HepG2 (cell line): ENCODE data around the gene ZSCAN26. TPM values are rescaled to one million over a fixed set of nuclear protein-coding genes. Genes with fewer than 3 reads are reported as not detected.
A peak's percentile ranks its signal among the peaks of the same experiment; 100 is the strongest.

ENCODE experiments used
- FOXA1 ChIP-seq, 2 experiments: fragments of 450-650 bp in 1 of 2; sonication (generic) in 1 of 2; formaldehyde crosslinking in 1 of 2; IDR thresholded peaks; 2 replicates each; pipeline versions ENCODE4 v1.4.0 to v1.6.1; 2016 to 2020; ENCODE audit warnings: missing genetic modification reagents in 1 of 2
- FOXJ3 ChIP-seq: sonication (generic); formaldehyde crosslinking; IDR thresholded peaks from 2 replicates; pipeline ENCODE4 v1.4.0; 2020; ENCODE audit warnings: missing genetic modification reagents, mild to moderate bottlenecking, borderline replicate concordance
- HDAC1 ChIP-seq: sonication (generic); formaldehyde crosslinking; IDR thresholded peaks from 2 replicates; pipeline ENCODE4 v1.5.1; 2020; ENCODE audit warnings: mild to moderate bottlenecking, missing genetic modification reagents
- KDM3A ChIP-seq: IDR thresholded peaks from 2 replicates; pipeline ENCODE4 v1.6.1; 2018; ENCODE audit warnings: low read depth, missing compliant biosample characterization
- SETDB1 ChIP-seq: sonication (generic); formaldehyde crosslinking; IDR thresholded peaks from 2 replicates; pipeline ENCODE4 v1.5.1; 2020; ENCODE audit warnings: missing genetic modification reagents, mild to moderate bottlenecking, borderline replicate concordance
- TARDBP ChIP-seq: sonication (generic); formaldehyde crosslinking; IDR thresholded peaks from 2 replicates; pipeline ENCODE4 v1.8.0; 2022; ENCODE audit warnings: mild to moderate bottlenecking, missing genetic modification reagents
- ZFP37 ChIP-seq: sonication (generic); formaldehyde crosslinking; IDR thresholded peaks from 2 replicates; pipeline ENCODE4 v1.4.0; 2020; ENCODE audit warnings: missing genetic modification reagents, borderline replicate concordance
- ZNF34 ChIP-seq: sonication (generic); formaldehyde crosslinking; IDR thresholded peaks from 2 replicates; pipeline ENCODE4 v1.4.0; 2020; ENCODE audit warnings: mild to moderate bottlenecking, missing genetic modification reagents, borderline replicate concordance
- ZNF354B ChIP-seq: sonication (generic); formaldehyde crosslinking; IDR thresholded peaks from 2 replicates; pipeline ENCODE4 v1.8.0; 2022; ENCODE audit warnings: mild to moderate bottlenecking, missing genetic modification reagents
- ZSCAN21 ChIP-seq: sonication (generic); formaldehyde crosslinking; IDR thresholded peaks from 2 replicates; pipeline ENCODE4 v1.8.0; 2022; ENCODE audit warnings: mild to moderate bottlenecking, missing genetic modification reagents, moderate library complexity, borderline replicate concordance
- polyA plus RNA-seq, 8 experiments: library from polyadenylated mRNA; depleted of rRNA in 3 of 8; stranded (reverse) in 7 of 8; unstranded in 1 of 8; fragments of >200 nt; fragmentation: Illumina TruSeq in 4 of 8; extraction: Trizol in 4 of 8; gene quantifications; 2 replicates each; pipeline versions ENCODE4 v1.2.1 to v1.2.3, GENCODE V29; 2011 to 2016; ENCODE audit warnings: low read depth in 4 of 8, missing spikeins in 1 of 8, mixed read lengths in 1 of 8; ENCODE audit not compliant: insufficient read depth in 1 of 8
- total RNA-seq, 5 experiments: library from RNA; depleted of rRNA; stranded (reverse); fragments of >200 nt; fragmentation: Illumina TruSeq; extraction: Trizol; gene quantifications; 2 replicates each; pipeline ENCODE4 v1.2.3, GENCODE V29; 2016; ENCODE audit warnings: low read depth in 1 of 5
- TF ChIP-seq, protein P1 (sequence below): sonication (generic); formaldehyde crosslinking; conservative IDR thresholded peaks from 2 replicates; pipeline ENCODE4 v1.8.0; 2022; ENCODE audit warnings: low read depth, missing genetic modification reagents
- TF ChIP-seq, protein P2 (sequence below): sonication (generic); formaldehyde crosslinking; IDR thresholded peaks from 2 replicates; pipeline ENCODE4 v1.4.0; 2020; ENCODE audit warnings: missing genetic modification reagents; ENCODE audit errors: not compliant biosample characterization
- TF ChIP-seq, protein P3 (sequence below): sonication (generic); formaldehyde crosslinking; IDR thresholded peaks from one replicate; pipeline ENCODE4 v1.5.1; 2020; ENCODE audit warnings: mild to moderate bottlenecking, missing genetic modification reagents; ENCODE audit errors: not compliant biosample characterization
- TF ChIP-seq, protein P4 (sequence below): sonication (generic); formaldehyde crosslinking; IDR thresholded peaks from 2 replicates; pipeline ENCODE4 v1.9.0; 2021; ENCODE audit warnings: missing genetic modification reagents, mild to moderate bottlenecking, borderline replicate concordance
- TF ChIP-seq, protein P5 (sequence below): sonication (generic); formaldehyde crosslinking; IDR thresholded peaks from 2 replicates; pipeline ENCODE4 v1.4.0; 2020; ENCODE audit warnings: mild to moderate bottlenecking, missing genetic modification reagents

Gene ZSCAN26
- total and polyA plus RNA-seq, 2 of the 13 experiments (the other 11 are each of a cell fraction or from before 2014, with no cell fraction given) = 12.0 to 15.6 TPM

DNA sequence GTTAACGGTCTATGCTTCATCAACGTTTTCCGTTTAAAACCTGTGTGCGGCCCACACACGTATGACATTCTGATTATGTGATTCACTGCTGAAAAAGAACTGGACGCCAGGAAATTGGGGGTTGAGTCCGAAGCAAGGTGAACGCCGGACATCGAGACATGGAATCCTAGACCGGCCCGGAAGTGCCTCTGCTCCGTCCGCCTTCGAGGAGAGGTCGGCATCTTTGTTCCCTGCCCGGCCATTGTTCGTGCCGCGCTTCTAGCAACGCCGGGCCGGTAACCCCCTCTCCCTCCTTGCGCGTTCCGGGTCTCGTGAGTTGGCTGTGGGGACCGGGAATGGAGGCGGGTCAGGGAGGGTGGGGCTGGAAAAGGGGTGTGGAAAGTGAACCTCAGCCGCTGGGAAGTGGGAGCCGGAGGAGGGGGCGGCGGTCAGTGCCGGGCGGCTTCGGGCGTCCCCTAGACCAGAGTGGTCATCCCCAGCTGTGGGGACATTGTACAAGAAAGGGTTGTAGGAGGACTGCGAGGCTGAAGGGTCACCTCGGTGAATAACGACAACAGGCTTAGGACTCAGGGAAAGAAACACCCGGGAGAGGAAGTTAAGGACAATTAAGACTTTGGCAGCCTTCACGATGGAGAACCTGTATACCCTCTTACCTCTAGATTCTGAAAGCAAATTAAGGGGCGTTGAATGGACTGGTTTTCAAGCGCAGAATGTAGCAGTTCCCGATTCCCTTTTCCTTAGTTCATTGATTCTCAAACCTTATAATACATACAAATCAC is 41.7 kb upstream of the ZSCAN26 start, which contains the start of gene ZSCAN9 (continued):
- TF ChIP-seq, protein P1, sequence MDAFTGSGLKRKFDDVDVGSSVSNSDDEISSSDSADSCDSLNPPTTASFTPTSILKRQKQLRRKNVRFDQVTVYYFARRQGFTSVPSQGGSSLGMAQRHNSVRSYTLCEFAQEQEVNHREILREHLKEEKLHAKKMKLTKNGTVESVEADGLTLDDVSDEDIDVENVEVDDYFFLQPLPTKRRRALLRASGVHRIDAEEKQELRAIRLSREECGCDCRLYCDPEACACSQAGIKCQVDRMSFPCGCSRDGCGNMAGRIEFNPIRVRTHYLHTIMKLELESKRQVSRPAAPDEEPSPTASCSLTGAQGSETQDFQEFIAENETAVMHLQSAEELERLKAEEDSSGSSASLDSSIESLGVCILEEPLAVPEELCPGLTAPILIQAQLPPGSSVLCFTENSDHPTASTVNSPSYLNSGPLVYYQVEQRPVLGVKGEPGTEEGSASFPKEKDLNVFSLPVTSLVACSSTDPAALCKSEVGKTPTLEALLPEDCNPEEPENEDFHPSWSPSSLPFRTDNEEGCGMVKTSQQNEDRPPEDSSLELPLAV (CRISPR knock-in tag) = no peak
- TF ChIP-seq KDM3A (peak; percentile 91), ZNF34 (CRISPR knock-in tag) (0 out of 2 replicates have a peak, but pooled peaks have one; percentile 68), ZFP37 (CRISPR knock-in tag) (no peak), ZNF354B (CRISPR knock-in tag) (no peak), ZSCAN21 (peak; percentile 66; the same call in 1 of the 2 replicates), FOXJ3 (CRISPR knock-in tag) (no peak), TARDBP (CRISPR knock-in tag) (peak; percentile 94), SETDB1 (CRISPR knock-in tag) (peak; percentile 81; the same call in 1 of the 2 replicates), FOXA1 (IDR thresholded peaks at IDR 0.05) (no peak), FOXA1 (CRISPR knock-in tag; IDR thresholded peaks at IDR 0.05) (peak; percentile 34; the same call in 1 of the 2 replicates), HDAC1 (peak; percentile 94)
- TF ChIP-seq, protein P2, sequence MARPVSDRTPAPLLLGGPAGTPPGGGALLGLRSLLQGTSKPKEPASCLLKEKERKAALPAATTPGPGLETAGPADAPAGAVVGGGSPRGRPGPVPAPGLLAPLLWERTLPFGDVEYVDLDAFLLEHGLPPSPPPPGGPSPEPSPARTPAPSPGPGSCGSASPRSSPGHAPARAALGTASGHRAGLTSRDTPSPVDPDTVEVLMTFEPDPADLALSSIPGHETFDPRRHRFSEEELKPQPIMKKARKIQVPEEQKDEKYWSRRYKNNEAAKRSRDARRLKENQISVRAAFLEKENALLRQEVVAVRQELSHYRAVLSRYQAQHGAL (CRISPR knock-in tag) = no peak
- TF ChIP-seq, protein P3, sequence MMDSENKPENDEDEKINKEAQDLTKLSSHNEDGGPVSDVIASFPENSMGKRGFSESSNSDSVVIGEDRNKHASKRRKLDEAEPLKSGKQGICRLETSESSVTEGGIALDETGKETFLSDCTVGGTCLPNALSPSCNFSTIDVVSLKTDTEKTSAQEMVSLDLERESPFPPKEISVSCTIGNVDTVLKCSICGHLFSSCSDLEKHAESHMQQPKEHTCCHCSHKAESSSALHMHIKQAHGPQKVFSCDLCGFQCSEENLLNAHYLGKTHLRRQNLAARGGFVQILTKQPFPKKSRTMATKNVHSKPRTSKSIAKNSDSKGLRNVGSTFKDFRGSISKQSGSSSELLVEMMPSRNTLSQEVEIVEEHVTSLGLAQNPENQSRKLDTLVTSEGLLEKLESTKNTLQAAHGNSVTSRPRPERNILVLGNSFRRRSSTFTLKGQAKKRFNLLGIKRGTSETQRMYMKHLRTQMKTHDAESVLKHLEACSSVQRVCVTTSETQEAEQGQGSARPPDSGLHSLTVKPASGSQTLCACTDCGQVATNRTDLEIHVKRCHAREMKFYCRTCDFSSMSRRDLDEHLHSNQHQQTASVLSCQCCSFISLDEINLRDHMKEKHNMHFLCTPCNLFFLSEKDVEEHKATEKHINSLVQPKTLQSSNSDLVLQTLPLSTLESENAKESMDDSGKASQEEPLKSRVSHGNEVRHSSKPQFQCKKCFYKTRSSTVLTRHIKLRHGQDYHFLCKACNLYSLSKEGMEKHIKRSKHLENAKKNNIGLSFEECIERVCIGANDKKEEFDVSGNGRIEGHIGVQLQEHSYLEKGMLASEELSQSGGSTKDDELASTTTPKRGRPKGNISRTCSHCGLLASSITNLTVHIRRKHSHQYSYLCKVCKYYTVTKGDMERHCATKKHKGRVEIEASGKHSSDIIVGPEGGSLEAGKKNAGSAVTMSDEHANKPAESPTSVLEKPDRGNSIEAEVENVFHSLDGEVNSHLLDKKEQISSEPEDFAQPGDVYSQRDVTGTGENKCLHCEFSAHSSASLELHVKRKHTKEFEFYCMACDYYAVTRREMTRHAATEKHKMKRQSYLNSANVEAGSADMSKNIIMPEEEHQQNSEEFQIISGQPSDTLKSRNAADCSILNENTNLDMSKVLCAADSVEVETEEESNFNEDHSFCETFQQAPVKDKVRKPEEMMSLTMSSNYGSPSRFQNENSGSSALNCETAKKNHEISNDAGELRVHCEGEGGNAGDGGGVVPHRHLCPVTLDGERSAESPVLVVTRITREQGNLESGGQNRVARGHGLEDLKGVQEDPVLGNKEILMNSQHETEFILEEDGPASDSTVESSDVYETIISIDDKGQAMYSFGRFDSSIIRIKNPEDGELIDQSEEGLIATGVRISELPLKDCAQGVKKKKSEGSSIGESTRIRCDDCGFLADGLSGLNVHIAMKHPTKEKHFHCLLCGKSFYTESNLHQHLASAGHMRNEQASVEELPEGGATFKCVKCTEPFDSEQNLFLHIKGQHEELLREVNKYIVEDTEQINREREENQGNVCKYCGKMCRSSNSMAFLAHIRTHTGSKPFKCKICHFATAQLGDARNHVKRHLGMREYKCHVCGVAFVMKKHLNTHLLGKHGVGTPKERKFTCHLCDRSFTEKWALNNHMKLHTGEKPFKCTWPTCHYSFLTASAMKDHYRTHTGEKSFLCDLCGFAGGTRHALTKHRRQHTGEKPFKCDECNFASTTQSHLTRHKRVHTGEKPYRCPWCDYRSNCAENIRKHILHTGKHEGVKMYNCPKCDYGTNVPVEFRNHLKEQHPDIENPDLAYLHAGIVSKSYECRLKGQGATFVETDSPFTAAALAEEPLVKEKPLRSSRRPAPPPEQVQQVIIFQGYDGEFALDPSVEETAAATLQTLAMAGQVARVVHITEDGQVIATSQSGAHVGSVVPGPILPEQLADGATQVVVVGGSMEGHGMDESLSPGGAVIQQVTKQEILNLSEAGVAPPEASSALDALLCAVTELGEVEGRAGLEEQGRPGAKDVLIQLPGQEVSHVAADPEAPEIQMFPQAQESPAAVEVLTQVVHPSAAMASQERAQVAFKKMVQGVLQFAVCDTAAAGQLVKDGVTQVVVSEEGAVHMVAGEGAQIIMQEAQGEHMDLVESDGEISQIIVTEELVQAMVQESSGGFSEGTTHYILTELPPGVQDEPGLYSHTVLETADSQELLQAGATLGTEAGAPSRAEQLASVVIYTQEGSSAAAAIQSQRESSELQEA = no peak
- TF ChIP-seq, protein P4, sequence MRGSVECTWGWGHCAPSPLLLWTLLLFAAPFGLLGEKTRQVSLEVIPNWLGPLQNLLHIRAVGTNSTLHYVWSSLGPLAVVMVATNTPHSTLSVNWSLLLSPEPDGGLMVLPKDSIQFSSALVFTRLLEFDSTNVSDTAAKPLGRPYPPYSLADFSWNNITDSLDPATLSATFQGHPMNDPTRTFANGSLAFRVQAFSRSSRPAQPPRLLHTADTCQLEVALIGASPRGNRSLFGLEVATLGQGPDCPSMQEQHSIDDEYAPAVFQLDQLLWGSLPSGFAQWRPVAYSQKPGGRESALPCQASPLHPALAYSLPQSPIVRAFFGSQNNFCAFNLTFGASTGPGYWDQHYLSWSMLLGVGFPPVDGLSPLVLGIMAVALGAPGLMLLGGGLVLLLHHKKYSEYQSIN (CRISPR knock-in tag) = no peak
- TF ChIP-seq, protein P5, sequence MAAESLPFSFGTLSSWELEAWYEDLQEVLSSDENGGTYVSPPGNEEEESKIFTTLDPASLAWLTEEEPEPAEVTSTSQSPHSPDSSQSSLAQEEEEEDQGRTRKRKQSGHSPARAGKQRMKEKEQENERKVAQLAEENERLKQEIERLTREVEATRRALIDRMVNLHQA (CRISPR knock-in tag) = no peak
